Panc1 (cell line): ENCODE results near the gene CBR4.

Experiments
- CTCF ChIP-seq: fragments of 450-650 bp; IDR thresholded peaks from 2 replicates; pipeline ENCODE4 v1.5.1; 2017; ENCODE audit warnings: mild to moderate bottlenecking
- POLR2AphosphoS5 ChIP-seq: IDR thresholded peaks from 2 replicates; pipeline ENCODE4 v1.6.1; 2012; ENCODE audit warnings: mild to moderate bottlenecking, low read depth, low read length, moderate library complexity
- REST ChIP-seq, 2 experiments: IDR thresholded peaks; 2 replicates each; pipeline ENCODE4 v1.6.1; 2011 to 2012; ENCODE audit warnings: low read depth in 2 of 2, control low read depth in 1 of 2, low read length in 1 of 2, mild to moderate bottlenecking in 1 of 2, moderate library complexity in 1 of 2; ENCODE audit not compliant: insufficient read depth in 1 of 2

GRCh38 chr4:168999809-169000208, 10.2 kb downstream of the CBR4 start:
- TF ChIP-seq CTCF (no peak), POLR2AphosphoS5 (no peak), REST (IDR thresholded peaks at IDR 0.05; ENCODE audit: insufficient read depth in 1 of 2, low read depth in 2 of 2, low read length in 1 of 2) (no peak)
